B cell (primary cell): ENCODE results near the gene MAN1B1. TPM values are rescaled to one million over a fixed set of nuclear protein-coding genes. Genes with fewer than 3 reads are reported as not detected.

Experiments
- ATAC-seq: fragments of 200-7000 bp; cut with Tn5 transposase; one replicate; pipeline ENCODE4 v1.10.0; 2021; ENCODE audit warnings: low read depth, mild to moderate bottlenecking, moderate number of reproducible peaks, moderate library complexity
- CTCF ChIA-PET: fragments of 350-600 bp; sonication (Branson Sonifier 250); formaldehyde crosslinking; loops from one replicate; lab custom pipeline; 2021; ENCODE audit warnings: antibody characterized with exemption, inconsistent platforms; lab: Charles Lee
- POLR2A ChIA-PET: fragments of 350-600 bp; sonication (Branson Sonifier 250); formaldehyde crosslinking; loops from one replicate; lab custom pipeline; 2021; ENCODE audit warnings: antibody characterized with exemption; lab: Charles Lee
- DNase-seq: peaks from one replicate; pipeline ENCODE4 v3.0.0; 2013
- H2AFZ ChIP-seq: 2 replicates; pipeline ENCODE4 v1.6.1; 2012; ENCODE audit warnings: mild to moderate bottlenecking, low read depth, low read length; ENCODE audit not compliant: insufficient read depth, poor library complexity, severe bottlenecking
- H3K27ac ChIP-seq, 2 donors: 1 replicate in 1 of 2; 2 replicates in 1 of 2; pipeline ENCODE4 v1.5.1; 2012 to 2013; ENCODE audit warnings: low read length in 2 of 2, mild to moderate bottlenecking in 2 of 2, moderate library complexity in 1 of 2
- H3K27me3 ChIP-seq, 4 experiments: fragments of 200-600 bp in 1 of 4; sonication (generic) in 1 of 4; replicated peaks in 1 of 4; 1 replicate in 2 of 4; 2 replicates in 2 of 4; pipeline versions ENCODE4 v1.6.1 to v1.7.0; 2013 to 2016; ENCODE audit warnings: low read length in 3 of 4, mild to moderate bottlenecking in 2 of 4, mixed read lengths in 1 of 4, moderate library complexity in 1 of 4; ENCODE audit not compliant: insufficient read depth in 4 of 4, control insufficient read depth in 3 of 4; ENCODE audit errors: control extremely low read depth in 1 of 4
- H3K36me3 ChIP-seq, 2 experiments: replicated peaks in 1 of 2; 1 replicate in 1 of 2; 2 replicates in 1 of 2; pipeline versions ENCODE4 v1.6.1 to v1.7.1; 2013; ENCODE audit warnings: low read length in 1 of 2; ENCODE audit not compliant: insufficient read depth in 2 of 2, control insufficient read depth in 1 of 2; ENCODE audit errors: control extremely low read depth in 1 of 2, extremely low read depth in 1 of 2
- H3K4me1 ChIP-seq, 2 donors: fragments of 200-600 bp in 1 of 2; sonication (generic) in 1 of 2; 1 replicate in 1 of 2; 2 replicates in 1 of 2; pipeline versions ENCODE4 v1.5.1 to v1.6.1; 2013 to 2017; ENCODE audit warnings: low read length in 2 of 2; ENCODE audit not compliant: control insufficient read depth in 2 of 2, insufficient read depth in 2 of 2
- H3K4me2 ChIP-seq: replicated peaks from 2 replicates; pipeline ENCODE3; 2012; ENCODE audit warnings: mild to moderate bottlenecking, low read depth, low read length; ENCODE audit not compliant: poor library complexity, severe bottlenecking
- H3K4me3 ChIP-seq, 5 experiments: fragments of 200-600 bp in 1 of 5; sonication (generic) in 1 of 5; 1 replicate in 3 of 5; 2 replicates in 2 of 5; pipeline versions ENCODE4 v1.5.1 to v1.7.0; 2011 to 2016; ENCODE audit warnings: low read length in 4 of 5, mild to moderate bottlenecking in 4 of 5, low read depth in 2 of 5, control low read depth in 1 of 5, moderate library complexity in 1 of 5; ENCODE audit not compliant: insufficient read depth in 1 of 5; ENCODE audit errors: control extremely low read depth in 1 of 5, extremely low read depth in 1 of 5
- H3K79me2 ChIP-seq: fragments of 200-600 bp; sonication (generic); one replicate; pipeline ENCODE4 v1.6.0; 2016; ENCODE audit warnings: low read length; ENCODE audit not compliant: control insufficient read depth, insufficient read depth
- H3K9ac ChIP-seq: fragments of 200-600 bp; sonication (generic); 2 replicates; pipeline ENCODE4 v1.6.1; 2017; ENCODE audit warnings: mild to moderate bottlenecking, low read length, moderate library complexity
- H3K9me3 ChIP-seq, 3 donors: one replicate each; pipeline versions ENCODE4 v1.6.1 to v1.7.1; 2013; ENCODE audit warnings: low read length in 2 of 3; ENCODE audit not compliant: control insufficient read depth in 2 of 3, insufficient read depth in 1 of 3; ENCODE audit errors: control extremely low read depth in 1 of 3
- H4K20me1 ChIP-seq: 2 replicates; pipeline ENCODE4 v1.6.0; 2012; ENCODE audit warnings: mild to moderate bottlenecking, low read length; ENCODE audit not compliant: insufficient read depth, control insufficient read depth, poor library complexity, severe bottlenecking
- H3K27ac Mint-ChIP-seq: one replicate; pipeline ENCODE4 v1.8.0; 2021; ENCODE audit warnings: mixed read lengths
- H3K27me3 Mint-ChIP-seq: one replicate; pipeline ENCODE4 v1.8.0; 2021; ENCODE audit warnings: mixed read lengths
- H3K4me1 Mint-ChIP-seq: one replicate; pipeline ENCODE4 v1.8.0; 2021; ENCODE audit warnings: mixed read lengths
- H3K4me3 Mint-ChIP-seq: one replicate; pipeline ENCODE4 v1.8.0; 2021; ENCODE audit warnings: mixed read lengths
- H3K9me3 Mint-ChIP-seq: one replicate; pipeline ENCODE4 v1.8.0; 2022; ENCODE audit warnings: mixed read lengths; ENCODE audit not compliant: insufficient read depth
- CTCF ChIP-seq: fragments of 200-600 bp; IDR thresholded peaks from one replicate; pipeline ENCODE4 v1.8.0; 2022; ENCODE audit warnings: antibody characterized with exemption, mild to moderate bottlenecking
- EZH2 ChIP-seq: IDR thresholded peaks from 2 replicates; pipeline ENCODE4 v1.6.1; 2012; ENCODE audit warnings: borderline replicate concordance, low read depth, mild to moderate bottlenecking, moderate library complexity, low read length; ENCODE audit not compliant: insufficient read depth, poor library complexity, severe bottlenecking
- WGBS: methylation state at CpG from one replicate; pipeline ENCODE4 v1.1.5; 2013; ENCODE audit warnings: missing lambda C conversion rate; ENCODE audit not compliant: insufficient coverage; 5-methylcytosine and 5-hydroxymethylcytosine counted together
- intact Hi-C: fragments of 100-400 bp; cut with micrococcal nuclease; formaldehyde crosslinking; loops from one replicate; pipeline ENCODE4 v1.10.0; 2022
- polyA plus RNA-seq: library from polyadenylated mRNA; depleted of rRNA; stranded (reverse); fragments of >200 nt; gene quantifications from 2 replicates; pipeline ENCODE4 v1.2.3, GENCODE V29; 2012
- total RNA-seq, 2 donors: library from RNA; stranded (reverse); fragments of 120-200 nt in 1 of 2; gene quantifications; 1 replicate in 1 of 2; 2 replicates in 1 of 2; pipeline versions ENCODE4 v1.2.3 to v1.2.4, GENCODE V29; 2013 to 2022

MAN1B1 gene
- total and polyA plus RNA-seq, 2 donors (not counting 1 experiment from before 2014, with no cell fraction given): 47.0 to 68.4 TPM

- ATAC-seq (peak; percentile 79), DNase-seq (peak; percentile 76)
- H2AFZ ChIP-seq: peak overlapping the region; percentile 42
- peak overlapping the region; percentile 74 for H3K4me3 Mint-ChIP-seq
- peak overlapping the region in 3 of 5 experiments; percentile 33 to 51 (median 39) for H3K4me3 ChIP-seq
- ChIA-PET POLR2A (interaction anchor here (0.6 to 0.8 kb wide), 3 partner anchors 26 to 505 kb away, joined by 3 to 4 read pairs (median 3); no protein-coding TSS in a partner anchor), CTCF (no interaction called here)
- peak overlapping the region; percentile 43 for H3K9ac ChIP-seq
- no peak overlapping the region for H3K27ac Mint-ChIP-seq
- peak overlapping the region; percentile 82 for H3K4me2 ChIP-seq
- H3K79me2 ChIP-seq: no peaks in the 10 kb centered on the region
- peaks cover 0 to 59% (median 18%) of the 10 kb centered on the region in 4 experiments for H3K27me3 ChIP-seq
- H4K20me1 ChIP-seq: no peaks in the 10 kb centered on the region
- no peak overlapping the region for H3K27ac ChIP-seq
- WGBS: 8% methylated on average over 62 of the region's 65 CpGs
- peaks cover 26% of the 10 kb centered on the region for H3K4me1 Mint-ChIP-seq
- H3K4me1 ChIP-seq: peaks cover 19 to 28% of the 10 kb centered on the region in 2 donors
- H3K36me3 ChIP-seq: no peaks in the 10 kb centered on the region
- peaks cover 36% of the 10 kb centered on the region for H3K27me3 Mint-ChIP-seq
- H3K9me3 Mint-ChIP-seq: no peaks in the 10 kb centered on the region
- intact Hi-C loops: loop anchor here (5.0 kb wide), 1 partner anchor 34 kb away; no protein-coding TSS in a partner anchor
- no peak for TF ChIP-seq EZH2
- TF ChIP-seq CTCF: no peak
- peaks cover 0 to 34% (median 0%) of the 10 kb centered on the region in 3 donors for H3K9me3 ChIP-seq
Observed at GRCh38 chr9:137156567-137157375, 70.0 kb downstream of the MAN1B1 start.
